SIG-M5 treated with dmso at 0.1 percent for 504 hours (cell line): ENCODE data around the gene TNFAIP2.

Experiments
- DNase-seq: peaks from one replicate; lab custom pipeline; 2025; ENCODE audit not compliant: unreplicated experiment; lab: John Stamatoyannopoulos, UW

The TNFAIP2 gene

DNA sequence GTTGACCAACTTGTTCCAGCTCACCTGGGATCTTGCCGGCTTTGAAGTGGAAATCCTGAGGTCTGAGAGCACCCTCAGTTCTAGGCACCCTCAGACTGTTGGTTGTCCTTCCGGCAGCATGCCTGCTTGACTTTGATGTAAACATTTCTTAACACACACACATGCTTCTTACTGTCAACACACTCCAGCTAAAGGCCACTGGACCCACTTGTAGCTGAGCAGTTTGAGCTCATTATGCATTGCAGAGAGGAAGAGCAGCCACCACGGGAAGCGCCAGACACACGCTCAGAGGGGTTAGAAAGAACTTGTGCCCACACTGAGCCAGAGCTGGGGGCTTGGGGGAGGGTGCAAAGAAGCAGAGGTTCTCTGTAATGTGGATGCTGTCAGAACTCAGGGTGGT lies 55.8 kb downstream of the TNFAIP2 start:
- DNase-seq, result no peak

DNA sequence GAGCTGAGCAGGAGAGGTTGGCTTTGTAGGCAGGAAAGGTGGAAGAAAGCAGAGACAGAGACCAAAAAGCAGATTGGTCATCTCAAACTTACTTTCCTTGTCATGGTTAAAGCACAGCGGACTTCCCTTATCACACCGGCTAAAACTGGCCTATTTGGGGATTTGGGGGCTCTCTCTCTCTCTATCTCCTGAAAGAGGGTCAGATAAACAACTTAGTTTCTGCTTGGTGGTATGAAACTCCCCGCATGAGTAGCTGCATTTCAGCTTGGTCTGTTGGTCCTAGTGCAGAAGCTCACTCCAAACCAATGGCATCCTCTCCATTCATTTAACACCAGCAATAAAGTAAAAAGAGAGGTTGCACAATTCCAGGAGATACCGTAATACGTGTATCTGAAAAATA lies 57.1 kb downstream of the TNFAIP2 start:
- no peak for DNase-seq

DNA sequence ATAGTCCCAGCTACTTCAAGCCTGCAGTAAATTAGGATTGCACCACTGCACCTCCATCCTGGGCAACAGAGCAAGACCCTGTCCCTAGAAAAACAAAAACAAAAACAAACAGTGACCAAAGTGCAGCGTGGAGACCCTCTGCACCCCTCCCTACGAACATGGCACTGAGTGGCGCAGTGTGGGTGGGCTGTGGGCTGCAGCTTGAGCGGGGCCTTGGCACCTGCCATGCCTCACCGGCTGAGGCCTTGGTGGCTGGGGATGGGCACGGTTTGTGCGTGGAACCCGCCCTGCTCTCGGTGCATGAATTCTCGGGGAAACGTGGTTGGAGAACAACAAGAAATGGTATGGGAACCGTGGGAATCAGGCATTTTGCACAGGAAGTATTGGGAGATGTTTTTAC lies 60.8 kb downstream of the TNFAIP2 start:
- DNase-seq, result no peak

DNA sequence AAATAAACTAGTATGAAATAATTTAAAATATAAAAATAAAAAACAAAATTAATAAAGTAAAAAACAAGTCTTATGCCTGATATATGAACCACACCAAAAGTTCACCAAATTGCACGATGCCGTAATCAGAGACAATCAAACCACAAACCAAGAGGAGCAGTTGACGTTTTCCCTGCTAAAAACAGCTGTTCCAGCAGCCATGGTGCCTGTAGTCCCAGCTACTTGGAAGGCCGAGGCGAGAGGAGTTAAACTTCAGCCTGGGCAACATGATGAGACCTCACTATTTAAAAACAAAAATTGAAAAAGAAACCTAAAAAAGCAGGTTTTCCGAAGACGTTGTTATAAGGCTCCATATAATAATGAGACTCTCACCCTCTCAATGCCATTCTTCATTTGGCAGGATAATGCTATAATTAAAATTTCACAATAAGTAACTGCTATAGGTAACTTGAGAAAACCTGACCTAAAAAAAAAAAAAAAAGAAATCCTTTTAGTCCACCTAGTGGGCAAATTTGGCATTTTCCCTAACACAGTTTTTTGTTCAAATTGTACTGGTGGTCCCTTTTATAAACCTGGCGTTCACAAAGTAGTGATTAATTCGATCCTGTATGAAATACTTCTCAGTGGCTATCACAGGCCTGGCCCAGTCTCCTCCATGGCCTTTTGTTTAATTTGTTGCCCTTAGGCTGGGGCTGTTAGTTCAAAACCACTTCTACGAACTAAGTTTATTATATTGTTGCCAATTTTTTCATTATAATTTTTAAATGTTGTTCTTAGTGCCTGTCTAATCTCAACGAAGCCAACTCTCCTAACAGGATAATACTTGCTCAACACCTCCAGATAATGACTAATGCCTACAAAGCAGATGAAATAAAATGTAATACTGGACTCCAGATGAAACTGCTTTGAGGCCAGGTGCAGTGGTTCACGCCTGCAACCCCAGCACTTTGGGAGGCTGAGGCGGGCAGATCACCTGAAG lies 62.1 kb downstream of the TNFAIP2 start:
- DNase-seq, result no peak

DNA sequence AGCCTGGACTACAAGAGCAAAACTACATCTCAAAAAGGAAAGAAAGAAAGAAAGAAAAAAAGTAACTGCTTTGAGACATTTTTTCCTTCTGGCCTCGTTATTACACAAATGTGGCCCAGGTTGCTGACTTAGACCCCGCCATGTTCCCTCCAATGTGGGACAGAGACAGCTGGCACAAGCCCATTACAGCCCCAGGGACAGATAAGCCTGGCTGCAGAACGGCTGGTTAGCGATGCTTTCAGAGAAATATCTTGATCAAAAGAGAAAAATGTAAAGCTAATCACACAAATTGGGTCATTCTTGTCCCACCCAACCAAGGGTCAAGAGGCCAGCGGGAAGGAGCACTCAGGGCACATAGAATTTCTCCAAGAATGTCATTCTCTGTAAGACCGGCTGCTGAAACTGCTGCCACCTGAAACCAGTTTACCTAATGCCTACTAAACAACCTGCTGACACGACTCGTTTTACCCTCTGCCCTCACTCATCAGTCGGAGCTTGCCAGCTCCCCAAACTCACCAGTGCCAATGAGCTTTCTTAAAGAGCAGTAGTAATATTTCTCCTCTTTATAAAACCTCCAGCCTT lies 63.1 kb downstream of the TNFAIP2 start:
- no peak for DNase-seq
